Endothelial cell of umbilical vein (primary cell): ENCODE measurements around the gene REC8. TPM values are rescaled to one million over a fixed set of nuclear protein-coding genes. Genes with fewer than 3 reads are reported as not detected.

Experiments used
- BruUV-seq: library from RNA; stranded (reverse); fragments of 400-500 nt; replicated peaks from 2 replicates; lab custom pipeline; 2021; lab: Mats Ljungman, UMichigan
- CTCF ChIA-PET: fragments of 300-600, 350-600 bp; sonication (Branson Sonifier 250); formaldehyde crosslinking; loops from one replicate; lab custom pipeline; 2021; ENCODE audit warnings: antibody characterized with exemption, inconsistent platforms; lab: Charles Lee
- POLR2A ChIA-PET: fragments of 300-600, 350-600 bp; sonication (Branson Sonifier 250); formaldehyde crosslinking; loops from one replicate; lab custom pipeline; 2021; ENCODE audit warnings: antibody characterized with exemption, inconsistent platforms; lab: Charles Lee
- DNase-seq: peaks from one replicate; pipeline ENCODE4 v3.0.0-alpha.2; 2011; ENCODE audit warnings: low read depth, low spot score
- FAIRE-seq: peaks from 2 replicates; lab custom pipeline; 2011; peaks lifted over from hg19 to GRCh38; lab: Jason Lieb, UNC
- H2AFZ ChIP-seq: 2 replicates; pipeline ENCODE4 v1.6.0; 2012; ENCODE audit warnings: low read depth, low read length, control low read depth, inconsistent platforms
- H3K27ac ChIP-seq: 2 replicates; pipeline ENCODE4 v1.5.1; 2011; ENCODE audit warnings: low read depth, mild to moderate bottlenecking, control low read depth, low read length, moderate library complexity; ENCODE audit not compliant: insufficient read depth
- H3K27me3 ChIP-seq, 2 experiments: 2 replicates each; pipeline versions ENCODE4 v1.6.0 to v1.6.1; 2011; ENCODE audit warnings: low read length in 2 of 2, mixed read lengths in 1 of 2; ENCODE audit not compliant: control insufficient read depth in 2 of 2, insufficient read depth in 2 of 2
- H3K36me3 ChIP-seq, 2 experiments: 2 replicates in 1 of 2; 3 replicates in 1 of 2; pipeline ENCODE4 v1.5.1; 2011; ENCODE audit warnings: low read length in 2 of 2, mild to moderate bottlenecking in 1 of 2, moderate library complexity in 1 of 2; ENCODE audit not compliant: control insufficient read depth in 2 of 2, insufficient read depth in 2 of 2; ENCODE audit errors: extremely low read depth in 1 of 2
- H3K4me1 ChIP-seq: 3 replicates; pipeline ENCODE4 v1.5.1; 2011; ENCODE audit warnings: mild to moderate bottlenecking, low read length; ENCODE audit not compliant: control insufficient read depth, insufficient read depth; ENCODE audit errors: extremely low read depth
- H3K4me2 ChIP-seq: 2 replicates; pipeline ENCODE4 v1.6.1; 2011; ENCODE audit warnings: low read length, control low read depth, mixed read lengths; ENCODE audit not compliant: insufficient read depth
- H3K4me3 ChIP-seq, 3 experiments: fragments of 200-600 bp in 1 of 3; sonication (generic), shearing (Covaris generic) in 1 of 3; replicated peaks in 1 of 3; 2 replicates each; pipeline ENCODE4 v1.5.1; 2011 to 2016; ENCODE audit warnings: control low read depth in 3 of 3, low read length in 3 of 3, mild to moderate bottlenecking in 2 of 3, inconsistent platforms in 1 of 3, low read depth in 1 of 3, moderate library complexity in 1 of 3; ENCODE audit not compliant: insufficient read depth in 1 of 3
- H3K79me2 ChIP-seq: 2 replicates; pipeline ENCODE4 v1.6.0; 2012; ENCODE audit warnings: low read length, inconsistent platforms; ENCODE audit not compliant: control insufficient read depth, insufficient read depth
- H3K9ac ChIP-seq: replicated peaks from 2 replicates; pipeline ENCODE3; 2011; ENCODE audit warnings: low read length, control low read depth; ENCODE audit not compliant: insufficient read depth; ENCODE audit errors: extremely low read depth
- H3K9me1 ChIP-seq: replicated peaks from 3 replicates; pipeline ENCODE4 v1.6.0; 2011; ENCODE audit warnings: mild to moderate bottlenecking, low read length; ENCODE audit not compliant: control insufficient read depth, insufficient read depth; ENCODE audit errors: extremely low read depth
- H3K9me3 ChIP-seq: replicated peaks from 2 replicates; pipeline ENCODE4 v1.5.1; 2012; ENCODE audit warnings: low read length, inconsistent platforms; ENCODE audit not compliant: control insufficient read depth, insufficient read depth
- H4K20me1 ChIP-seq: replicated peaks from 2 replicates; pipeline ENCODE3; 2011; ENCODE audit warnings: mild to moderate bottlenecking, low read length; ENCODE audit not compliant: control insufficient read depth, insufficient read depth; ENCODE audit errors: extremely low read depth
- CTCF ChIP-seq, 2 donors: IDR thresholded peaks; 1 replicate in 1 of 2; 2 replicates in 1 of 2; pipeline ENCODE4 v1.5.1; 2011; ENCODE audit warnings: low read length in 2 of 2, mild to moderate bottlenecking in 2 of 2, moderate library complexity in 2 of 2, control low read depth in 1 of 2, inconsistent platforms in 1 of 2, low read depth in 1 of 2; ENCODE audit not compliant: insufficient read depth in 1 of 2; ENCODE audit errors: extremely low read depth in 1 of 2
- EZH2 ChIP-seq: IDR thresholded peaks from 2 replicates; pipeline ENCODE4 v1.6.1; 2012; ENCODE audit warnings: borderline replicate concordance, low read depth, mild to moderate bottlenecking, moderate library complexity, low read length, inconsistent platforms; ENCODE audit not compliant: severe bottlenecking
- FOS ChIP-seq: IDR thresholded peaks from 2 replicates; pipeline ENCODE4 v1.6.1; 2011; ENCODE audit warnings: mild to moderate bottlenecking, low read length, moderate library complexity, borderline replicate concordance; ENCODE audit not compliant: insufficient read depth
- GATA2 ChIP-seq: IDR thresholded peaks from 2 replicates; pipeline ENCODE4 v1.7.0; 2011; ENCODE audit warnings: low read depth, mild to moderate bottlenecking, moderate library complexity, mixed read lengths, low read length; ENCODE audit not compliant: insufficient read length, insufficient read depth
- JUN ChIP-seq: IDR thresholded peaks from 2 replicates; pipeline ENCODE4 v1.6.1; 2011; ENCODE audit warnings: borderline replicate concordance, low read depth; ENCODE audit not compliant: insufficient read length, insufficient read depth
- MYC ChIP-seq: IDR thresholded peaks from one replicate; pipeline ENCODE4 v1.6.1; 2011; ENCODE audit warnings: mild to moderate bottlenecking, low read depth, low read length
- POLR2A ChIP-seq: IDR thresholded peaks from 2 replicates; pipeline ENCODE4 v1.6.1; 2012; ENCODE audit warnings: low read depth, mild to moderate bottlenecking, control low read depth, low read length
- POLR2AphosphoS5 ChIP-seq: IDR thresholded peaks from 2 replicates; pipeline ENCODE4 v1.6.1; 2012; ENCODE audit warnings: low read depth, mild to moderate bottlenecking, control low read depth, low read length, moderate library complexity; ENCODE audit not compliant: insufficient read depth
- dilution Hi-C: fragments of 300-500 bp; cut with MboI; formaldehyde crosslinking; loops from one replicate; pipeline ENCODE4 v1.15.0; 2019; ENCODE audit warnings: low sequenced_read_pairs; ENCODE audit not compliant: extremely low pct_ligation_motif_present
- intact Hi-C: fragments of 100-400 bp; cut with micrococcal nuclease; formaldehyde crosslinking; loops from one replicate; pipeline ENCODE4 v1.10.0; 2022
- polyA plus RNA-seq, 4 experiments: library from polyadenylated mRNA; depleted of rRNA in 3 of 4; stranded (reverse) in 3 of 4; unstranded in 1 of 4; fragments of >200 nt; gene quantifications; 2 replicates each; pipeline versions ENCODE4 v1.2.1 to v1.2.3, GENCODE V29; 2011 to 2012; ENCODE audit warnings: missing spikeins in 1 of 4
- total RNA-seq: library from RNA; stranded (reverse); gene quantifications from 2 replicates; pipeline ENCODE4 v1.2.3, GENCODE V29; 2021
- TF ChIP-seq, protein P1 (sequence below): IDR thresholded peaks from 2 replicates; pipeline ENCODE4 v1.6.1; 2011; ENCODE audit not compliant: insufficient read depth, insufficient read length

REC8 gene
- total and polyA plus RNA-seq, 2 donors (not counting 3 experiments of a cell fraction or from before 2014, with no cell fraction given) = 12.5 to 33.6 TPM

DNA sequence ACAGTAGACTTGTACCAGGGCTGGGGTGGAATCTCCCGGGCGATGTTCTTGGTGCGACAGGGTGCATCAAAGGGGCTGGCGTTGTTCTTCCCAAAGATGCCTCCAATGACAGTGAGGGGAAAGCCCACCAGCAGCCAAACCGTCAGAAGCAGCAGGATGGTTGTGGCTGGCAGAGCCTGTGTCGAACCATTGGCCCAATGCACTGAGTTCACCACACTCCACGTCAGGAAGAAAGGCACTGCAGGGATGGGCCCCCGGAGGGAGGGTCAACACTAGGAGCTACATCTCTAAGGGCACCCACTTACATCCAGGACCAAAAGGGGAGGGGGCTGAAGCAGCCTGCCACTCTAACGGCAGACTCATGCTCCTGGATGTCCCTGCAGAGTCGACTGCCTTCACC lies 18.5 kb downstream of the REC8 start:
- H3K79me2 ChIP-seq = peaks cover 31% of the 10 kb centered on the region
- no peak for TF ChIP-seq CTCF (IDR thresholded peaks at IDR 0.05; ENCODE audit: extremely low read depth in 1 of 2, insufficient read depth in 1 of 2, low read depth in 1 of 2, low read length in 2 of 2)
- TF ChIP-seq EZH2 = no peak
- no peak for TF ChIP-seq MYC
- TF ChIP-seq POLR2AphosphoS5 = no peak
- TF ChIP-seq, protein P1, sequence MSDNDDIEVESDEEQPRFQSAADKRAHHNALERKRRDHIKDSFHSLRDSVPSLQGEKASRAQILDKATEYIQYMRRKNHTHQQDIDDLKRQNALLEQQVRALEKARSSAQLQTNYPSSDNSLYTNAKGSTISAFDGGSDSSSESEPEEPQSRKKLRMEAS = no peak
- TF ChIP-seq POLR2A = no peak
- TF ChIP-seq FOS = no peak
- TF ChIP-seq GATA2 = no peak
- no peak for TF ChIP-seq JUN
- no peak for FAIRE-seq
- ChIA-PET POLR2A (no interaction called here), CTCF (no interaction called here)
- intact Hi-C loops = no loop called here
- BruUV-seq = no TSS peak
- H2AFZ ChIP-seq = no peak overlapping the region
- no peak for DNase-seq
- no peaks in the 10 kb centered on the region for H3K9me1 ChIP-seq
- H3K27ac ChIP-seq = no peak overlapping the region
- dilution Hi-C loops = no loop called here
- H3K4me1 ChIP-seq = peaks cover 14% of the 10 kb centered on the region
- H4K20me1 ChIP-seq = no peaks in the 10 kb centered on the region
- H3K27me3 ChIP-seq = no peaks in the 10 kb centered on the region
- H3K9me3 ChIP-seq = no peaks in the 10 kb centered on the region
- no peak overlapping the region for H3K4me2 ChIP-seq
- H3K4me3 ChIP-seq = no peak overlapping the region
- H3K9ac ChIP-seq = no peak overlapping the region
- peaks cover 5 to 24% of the 10 kb centered on the region in 2 experiments for H3K36me3 ChIP-seq
